HepG2 (cell line): ENCODE results near the gene CTU2. TPM values are rescaled to one million over a fixed set of nuclear protein-coding genes. Genes with fewer than 3 reads are reported as not detected.

Experiments used
- AGO2 ChIP-seq: fragments of 200-400 bp; formaldehyde crosslinking; optimal IDR thresholded peaks from 2 replicates; pipeline ENCODE3; 2017; ENCODE audit warnings: mild to moderate bottlenecking, low read depth, low read length, moderate library complexity
- ATF7 ChIP-seq, 2 experiments: fragments of 450-650 bp in 1 of 2; sonication (generic) in 1 of 2; formaldehyde crosslinking in 1 of 2; IDR thresholded peaks; 2 replicates each; pipeline versions ENCODE4 v1.4.0 to v1.6.1; 2016 to 2020; ENCODE audit warnings: antibody characterized with exemption in 1 of 2, mild to moderate bottlenecking in 1 of 2, missing genetic modification reagents in 1 of 2
- CBX5 ChIP-seq: sonication (generic); formaldehyde crosslinking; IDR thresholded peaks from 2 replicates; pipeline ENCODE4 v1.4.0; 2020; ENCODE audit warnings: missing genetic modification reagents, borderline replicate concordance
- HOXA3 ChIP-seq: sonication (generic); formaldehyde crosslinking; IDR thresholded peaks from 2 replicates; pipeline ENCODE4 v1.5.0; 2020; ENCODE audit warnings: missing genetic modification reagents
- HOXA7 ChIP-seq: sonication (generic); formaldehyde crosslinking; IDR thresholded peaks from 2 replicates; pipeline ENCODE4 v1.8.1; 2022; ENCODE audit warnings: mild to moderate bottlenecking, missing genetic modification reagents, moderate library complexity
- KLF13 ChIP-seq: sonication (generic); formaldehyde crosslinking; IDR thresholded peaks from 2 replicates; pipeline ENCODE4 v1.4.0; 2020; ENCODE audit warnings: mild to moderate bottlenecking, missing genetic modification reagents
- MXI1 ChIP-seq: IDR thresholded peaks from 3 replicates; pipeline ENCODE4 v1.6.1; 2012; ENCODE audit warnings: low read depth, low read length, inconsistent platforms, borderline replicate concordance
- POLR2A ChIP-seq, 2 experiments: IDR thresholded peaks; 2 replicates each; pipeline ENCODE4 v1.6.1; 2011; ENCODE audit warnings: low read depth in 2 of 2, low read length in 2 of 2, mild to moderate bottlenecking in 1 of 2, moderate library complexity in 1 of 2; ENCODE audit not compliant: insufficient read depth in 1 of 2
- SMARCE1 ChIP-seq: fragments of 450-650 bp; IDR thresholded peaks from 2 replicates; pipeline ENCODE4 v1.6.1; 2017; ENCODE audit warnings: borderline replicate concordance
- TCF7 ChIP-seq: sonication (generic); IDR thresholded peaks from 2 replicates; pipeline ENCODE4 v1.6.1; 2016; ENCODE audit warnings: antibody characterized with exemption, low read depth
- WIZ ChIP-seq: sonication (generic); formaldehyde crosslinking; IDR thresholded peaks from 2 replicates; pipeline ENCODE4 v1.5.1; 2020; ENCODE audit warnings: mild to moderate bottlenecking, missing genetic modification reagents
- ZFP1 ChIP-seq: IDR thresholded peaks from 2 replicates; pipeline ENCODE4 v1.6.1; 2016
- ZNF329 ChIP-seq: sonication (generic); formaldehyde crosslinking; IDR thresholded peaks from 2 replicates; pipeline ENCODE4 v1.9.0; 2021; ENCODE audit warnings: low read depth, mild to moderate bottlenecking, missing genetic modification reagents
- ZNF546 ChIP-seq: sonication (generic); formaldehyde crosslinking; conservative IDR thresholded peaks from 2 replicates; pipeline ENCODE4 v1.8.1; 2023; ENCODE audit warnings: mild to moderate bottlenecking, missing genetic modification reagents
- ZNF564 ChIP-seq: sonication (generic); formaldehyde crosslinking; IDR thresholded peaks from 2 replicates; pipeline ENCODE4 v1.8.1; 2023; ENCODE audit warnings: mild to moderate bottlenecking, missing genetic modification reagents
- polyA plus RNA-seq, 8 experiments: library from polyadenylated mRNA; depleted of rRNA in 3 of 8; stranded (reverse) in 7 of 8; unstranded in 1 of 8; fragments of >200 nt; fragmentation: Illumina TruSeq in 4 of 8; extraction: Trizol in 4 of 8; gene quantifications; 2 replicates each; pipeline versions ENCODE4 v1.2.1 to v1.2.3, GENCODE V29; 2011 to 2016; ENCODE audit warnings: low read depth in 4 of 8, missing spikeins in 1 of 8, mixed read lengths in 1 of 8; ENCODE audit not compliant: insufficient read depth in 1 of 8
- total RNA-seq, 5 experiments: library from RNA; depleted of rRNA; stranded (reverse); fragments of >200 nt; fragmentation: Illumina TruSeq; extraction: Trizol; gene quantifications; 2 replicates each; pipeline ENCODE4 v1.2.3, GENCODE V29; 2016; ENCODE audit warnings: low read depth in 1 of 5
- TF ChIP-seq, protein P1 (sequence below): sonication (generic); formaldehyde crosslinking; IDR thresholded peaks from 2 replicates; pipeline ENCODE4 v1.4.0; 2020; ENCODE audit warnings: mild to moderate bottlenecking, low read depth, missing genetic modification reagents
- TF ChIP-seq, protein P2 (sequence below): sonication (generic); formaldehyde crosslinking; IDR thresholded peaks from 2 replicates; pipeline ENCODE4 v1.4.0; 2020; ENCODE audit warnings: missing genetic modification reagents, borderline replicate concordance
- TF ChIP-seq, protein P3 (sequence below): IDR thresholded peaks from 2 replicates; pipeline ENCODE4 v1.6.1; 2016; ENCODE audit warnings: low read depth, borderline replicate concordance
- TF ChIP-seq, protein P4 (sequence below): sonication (generic); formaldehyde crosslinking; IDR thresholded peaks from 2 replicates; pipeline ENCODE4 v1.5.0; 2020; ENCODE audit warnings: mild to moderate bottlenecking, missing genetic modification reagents, moderate library complexity
- TF ChIP-seq, protein P5 (sequence below): sonication (generic); formaldehyde crosslinking; IDR thresholded peaks from 2 replicates; pipeline ENCODE4 v1.4.0; 2020; ENCODE audit warnings: missing genetic modification reagents
- TF ChIP-seq, protein P6 (sequence below): sonication (generic); formaldehyde crosslinking; IDR thresholded peaks from 2 replicates; pipeline ENCODE4 v1.4.0; 2020; ENCODE audit warnings: missing genetic modification reagents, low read depth, mild to moderate bottlenecking, borderline replicate concordance

CTU2 gene
- total and polyA plus RNA-seq, 2 of the 13 experiments (the other 11 are each of a cell fraction or from before 2014, with no cell fraction given), result 13.3 to 21.9 TPM

DNA sequence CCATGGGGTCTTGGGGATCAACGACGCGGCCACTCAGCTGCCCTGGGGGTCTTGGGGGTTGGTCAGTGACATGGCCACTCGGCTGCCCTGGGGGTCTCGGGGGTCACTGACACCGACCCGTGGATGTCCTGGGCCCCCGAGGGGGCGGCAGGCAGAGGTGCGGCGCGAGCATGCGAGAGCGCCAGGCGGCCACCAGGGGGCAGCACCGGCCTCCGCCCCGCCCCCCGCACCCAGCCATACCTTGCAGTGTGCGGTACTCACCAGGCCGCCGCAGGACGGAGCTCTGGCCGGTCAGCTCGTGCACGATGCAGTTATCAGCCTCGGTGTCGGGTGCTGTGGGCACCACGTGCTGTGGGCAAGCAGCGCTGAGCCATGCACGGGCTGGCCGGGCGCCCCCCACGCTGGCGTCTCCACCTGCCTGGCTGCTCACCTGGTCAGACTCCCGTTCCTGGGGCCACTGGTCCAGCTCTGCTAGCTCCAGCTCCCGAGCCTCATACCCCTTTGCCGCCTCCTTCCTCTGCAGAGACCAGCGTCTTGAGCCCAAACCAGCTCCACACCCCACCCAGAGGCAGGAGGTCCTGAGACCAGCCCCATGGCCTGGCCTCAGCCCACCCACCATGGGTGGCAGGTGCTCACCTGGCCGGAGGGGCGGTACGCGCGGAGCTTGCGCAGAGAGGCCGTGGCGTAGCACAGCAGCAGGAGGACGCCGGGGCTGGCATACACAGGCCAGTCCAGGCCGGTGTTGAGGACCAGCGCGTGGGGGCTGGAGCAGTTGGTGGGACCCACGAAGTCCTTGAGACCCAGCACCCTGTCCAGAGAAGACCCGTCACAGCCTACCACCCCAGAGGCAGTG is 31.2 kb downstream of the CTU2 start (continued):
- TF ChIP-seq, protein P1, sequence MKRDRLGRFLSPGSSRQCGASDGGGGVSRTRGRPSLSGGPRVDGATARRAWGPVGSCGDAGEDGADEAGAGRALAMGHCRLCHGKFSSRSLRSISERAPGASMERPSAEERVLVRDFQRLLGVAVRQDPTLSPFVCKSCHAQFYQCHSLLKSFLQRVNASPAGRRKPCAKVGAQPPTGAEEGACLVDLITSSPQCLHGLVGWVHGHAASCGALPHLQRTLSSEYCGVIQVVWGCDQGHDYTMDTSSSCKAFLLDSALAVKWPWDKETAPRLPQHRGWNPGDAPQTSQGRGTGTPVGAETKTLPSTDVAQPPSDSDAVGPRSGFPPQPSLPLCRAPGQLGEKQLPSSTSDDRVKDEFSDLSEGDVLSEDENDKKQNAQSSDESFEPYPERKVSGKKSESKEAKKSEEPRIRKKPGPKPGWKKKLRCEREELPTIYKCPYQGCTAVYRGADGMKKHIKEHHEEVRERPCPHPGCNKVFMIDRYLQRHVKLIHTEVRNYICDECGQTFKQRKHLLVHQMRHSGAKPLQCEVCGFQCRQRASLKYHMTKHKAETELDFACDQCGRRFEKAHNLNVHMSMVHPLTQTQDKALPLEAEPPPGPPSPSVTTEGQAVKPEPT (CRISPR knock-in tag), result 0 out of 2 replicates have a peak, but pooled peaks have one; percentile 38
- TF ChIP-seq, protein P2, sequence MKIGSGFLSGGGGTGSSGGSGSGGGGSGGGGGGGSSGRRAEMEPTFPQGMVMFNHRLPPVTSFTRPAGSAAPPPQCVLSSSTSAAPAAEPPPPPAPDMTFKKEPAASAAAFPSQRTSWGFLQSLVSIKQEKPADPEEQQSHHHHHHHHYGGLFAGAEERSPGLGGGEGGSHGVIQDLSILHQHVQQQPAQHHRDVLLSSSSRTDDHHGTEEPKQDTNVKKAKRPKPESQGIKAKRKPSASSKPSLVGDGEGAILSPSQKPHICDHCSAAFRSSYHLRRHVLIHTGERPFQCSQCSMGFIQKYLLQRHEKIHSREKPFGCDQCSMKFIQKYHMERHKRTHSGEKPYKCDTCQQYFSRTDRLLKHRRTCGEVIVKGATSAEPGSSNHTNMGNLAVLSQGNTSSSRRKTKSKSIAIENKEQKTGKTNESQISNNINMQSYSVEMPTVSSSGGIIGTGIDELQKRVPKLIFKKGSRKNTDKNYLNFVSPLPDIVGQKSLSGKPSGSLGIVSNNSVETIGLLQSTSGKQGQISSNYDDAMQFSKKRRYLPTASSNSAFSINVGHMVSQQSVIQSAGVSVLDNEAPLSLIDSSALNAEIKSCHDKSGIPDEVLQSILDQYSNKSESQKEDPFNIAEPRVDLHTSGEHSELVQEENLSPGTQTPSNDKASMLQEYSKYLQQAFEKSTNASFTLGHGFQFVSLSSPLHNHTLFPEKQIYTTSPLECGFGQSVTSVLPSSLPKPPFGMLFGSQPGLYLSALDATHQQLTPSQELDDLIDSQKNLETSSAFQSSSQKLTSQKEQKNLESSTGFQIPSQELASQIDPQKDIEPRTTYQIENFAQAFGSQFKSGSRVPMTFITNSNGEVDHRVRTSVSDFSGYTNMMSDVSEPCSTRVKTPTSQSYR (CRISPR knock-in tag), result peak; percentile 85; the same call in 1 of the 2 replicates
- TF ChIP-seq ZFP1 (CRISPR knock-in tag), result no peak
- no peak for TF ChIP-seq TCF7
- TF ChIP-seq ATF7 (IDR thresholded peaks at IDR 0.05), result no peak
- 0 out of 2 replicates have a peak, but pooled peaks have one; percentile 36 for TF ChIP-seq ATF7 (CRISPR knock-in tag; IDR thresholded peaks at IDR 0.05)
- no peak for TF ChIP-seq SMARCE1
- TF ChIP-seq, protein P3, sequence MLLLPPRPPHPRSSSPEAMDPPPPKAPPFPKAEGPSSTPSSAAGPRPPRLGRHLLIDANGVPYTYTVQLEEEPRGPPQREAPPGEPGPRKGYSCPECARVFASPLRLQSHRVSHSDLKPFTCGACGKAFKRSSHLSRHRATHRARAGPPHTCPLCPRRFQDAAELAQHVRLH (CRISPR knock-in tag), result peak; percentile 74; the same call in 1 of the 2 replicates
- TF ChIP-seq MXI1, result peak; percentile 57; the same call in 1 of the 3 replicates
- TF ChIP-seq, protein P4, sequence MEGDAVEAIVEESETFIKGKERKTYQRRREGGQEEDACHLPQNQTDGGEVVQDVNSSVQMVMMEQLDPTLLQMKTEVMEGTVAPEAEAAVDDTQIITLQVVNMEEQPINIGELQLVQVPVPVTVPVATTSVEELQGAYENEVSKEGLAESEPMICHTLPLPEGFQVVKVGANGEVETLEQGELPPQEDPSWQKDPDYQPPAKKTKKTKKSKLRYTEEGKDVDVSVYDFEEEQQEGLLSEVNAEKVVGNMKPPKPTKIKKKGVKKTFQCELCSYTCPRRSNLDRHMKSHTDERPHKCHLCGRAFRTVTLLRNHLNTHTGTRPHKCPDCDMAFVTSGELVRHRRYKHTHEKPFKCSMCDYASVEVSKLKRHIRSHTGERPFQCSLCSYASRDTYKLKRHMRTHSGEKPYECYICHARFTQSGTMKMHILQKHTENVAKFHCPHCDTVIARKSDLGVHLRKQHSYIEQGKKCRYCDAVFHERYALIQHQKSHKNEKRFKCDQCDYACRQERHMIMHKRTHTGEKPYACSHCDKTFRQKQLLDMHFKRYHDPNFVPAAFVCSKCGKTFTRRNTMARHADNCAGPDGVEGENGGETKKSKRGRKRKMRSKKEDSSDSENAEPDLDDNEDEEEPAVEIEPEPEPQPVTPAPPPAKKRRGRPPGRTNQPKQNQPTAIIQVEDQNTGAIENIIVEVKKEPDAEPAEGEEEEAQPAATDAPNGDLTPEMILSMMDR (CRISPR knock-in tag), result peak; percentile 93
- TF ChIP-seq HOXA7, result no peak
- TF ChIP-seq, protein P5, sequence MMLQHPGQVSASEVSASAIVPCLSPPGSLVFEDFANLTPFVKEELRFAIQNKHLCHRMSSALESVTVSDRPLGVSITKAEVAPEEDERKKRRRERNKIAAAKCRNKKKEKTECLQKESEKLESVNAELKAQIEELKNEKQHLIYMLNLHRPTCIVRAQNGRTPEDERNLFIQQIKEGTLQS (CRISPR knock-in tag), result 0 out of 2 replicates have a peak, but pooled peaks have one; percentile 39
- 0 out of 2 replicates have a peak, but pooled peaks have one; percentile 35 for TF ChIP-seq CBX5 (CRISPR knock-in tag)
- no peak for TF ChIP-seq POLR2A (IDR thresholded peaks at IDR 0.05; ENCODE audit: insufficient read depth in 1 of 2, low read depth in 2 of 2, low read length in 2 of 2)
- peak; percentile 77 for TF ChIP-seq HOXA3 (CRISPR knock-in tag)
- 0 out of 2 replicates have a peak, but pooled peaks have one; percentile 33 for TF ChIP-seq ZNF546
- peak; percentile 55 for TF ChIP-seq AGO2
- no peak for TF ChIP-seq ZNF564 (CRISPR knock-in tag)
- TF ChIP-seq, protein P6, sequence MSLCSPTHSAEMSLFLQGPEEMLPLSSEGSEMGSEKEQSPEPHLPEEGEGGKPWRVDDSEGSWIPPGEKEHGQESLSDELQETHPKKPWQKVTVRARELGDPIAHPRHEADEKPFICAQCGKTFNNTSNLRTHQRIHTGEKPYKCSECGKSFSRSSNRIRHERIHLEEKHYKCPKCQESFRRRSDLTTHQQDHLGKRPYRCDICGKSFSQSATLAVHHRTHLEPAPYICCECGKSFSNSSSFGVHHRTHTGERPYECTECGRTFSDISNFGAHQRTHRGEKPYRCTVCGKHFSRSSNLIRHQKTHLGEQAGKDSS (CRISPR knock-in tag), result peak; percentile 78; the same call in 1 of the 2 replicates
- 0 out of 2 replicates have a peak, but pooled peaks have one; percentile 74 for TF ChIP-seq WIZ
- 0 out of 2 replicates have a peak, but pooled peaks have one; percentile 62 for TF ChIP-seq KLF13 (CRISPR knock-in tag)
- no peak for TF ChIP-seq ZNF329 (CRISPR knock-in tag)
